HepG2 (cell line): ENCODE measurements around the gene RGS6. TPM values are rescaled to one million over a fixed set of nuclear protein-coding genes. Genes with fewer than 3 reads are reported as not detected.

Experiments
- ATAC-seq: fragments of 200-7000 bp; cut with Tn5 transposase; 3 replicates; pipeline ENCODE4 v1.9.1; 2020; ENCODE audit warnings: mild to moderate bottlenecking, moderate library complexity
- BruUV-seq: library from RNA; stranded (reverse); fragments of 400-500 nt; replicated peaks from 2 replicates; lab custom pipeline; 2021; lab: Mats Ljungman, UMichigan
- CTCF ChIA-PET: fragments of 300-600 bp; formaldehyde crosslinking; extraction: SDS; loops from one replicate; lab custom pipeline; 2021; ENCODE audit warnings: low total read pairs, inconsistent platforms, low intra/inter-chr PET ratio; lab: Yijun Ruan, JAX
- POLR2A ChIA-PET: fragments of 350-600 bp; sonication (Branson Sonifier 250); formaldehyde crosslinking; loops from one replicate; lab custom pipeline; 2020; ENCODE audit warnings: antibody characterized with exemption, inconsistent platforms; lab: Yijun Ruan, JAX
- DNase-seq: peaks from one replicate; pipeline ENCODE4 v3.0.0-alpha.2; 2015; ENCODE audit warnings: low spot score
- FAIRE-seq: peaks from 3 replicates; lab custom pipeline; 2011; peaks lifted over from hg19 to GRCh38; lab: Jason Lieb, UNC
- H2AFZ ChIP-seq: one replicate; pipeline ENCODE4 v1.6.1; 2011; ENCODE audit warnings: low read length, inconsistent platforms
- H3K27ac ChIP-seq: fragments of 300-600 bp; 3 replicates; pipeline ENCODE4 v1.8.0; 2011; ENCODE audit warnings: mixed run types, mild to moderate bottlenecking, mixed read lengths, low read length, inconsistent platforms; ENCODE audit not compliant: insufficient read depth; ENCODE audit errors: extremely low read length
- H3K27me3 ChIP-seq, 2 experiments: fragments of 200-600 bp in 1 of 2; 2 replicates in 1 of 2; 3 replicates in 1 of 2; pipeline versions ENCODE4 v1.6.0 to v1.8.0; 2011; ENCODE audit warnings: low read length in 2 of 2, mild to moderate bottlenecking in 2 of 2, moderate library complexity in 2 of 2, inconsistent platforms in 1 of 2; ENCODE audit not compliant: insufficient read depth in 2 of 2, control insufficient read depth in 1 of 2
- H3K36me3 ChIP-seq, 2 experiments: fragments of 200-600 bp in 1 of 2; replicated peaks in 1 of 2; 2 replicates in 1 of 2; 3 replicates in 1 of 2; pipeline versions ENCODE4 v1.5.1 to v1.8.0; 2011; ENCODE audit warnings: low read length in 2 of 2, inconsistent platforms in 1 of 2; ENCODE audit not compliant: insufficient read depth in 2 of 2, control insufficient read depth in 1 of 2
- H3K4me1 ChIP-seq: 2 replicates; pipeline ENCODE4 v1.5.1; 2012; ENCODE audit warnings: low read length, inconsistent platforms; ENCODE audit not compliant: insufficient read depth
- H3K4me2 ChIP-seq: 2 replicates; pipeline ENCODE4 v1.6.0; 2011; ENCODE audit warnings: low read depth, low read length, inconsistent platforms
- H3K4me3 ChIP-seq, 3 experiments: fragments of 200-600 bp in 1 of 3; sonication (generic), shearing (Covaris generic) in 1 of 3; replicated peaks in 1 of 3; 2 replicates each; pipeline ENCODE4 v1.5.1; 2011 to 2016; ENCODE audit warnings: low read length in 3 of 3, inconsistent platforms in 2 of 3, low read depth in 2 of 3, mild to moderate bottlenecking in 2 of 3, control low read depth in 1 of 3, mixed read lengths in 1 of 3; ENCODE audit not compliant: insufficient read depth in 1 of 3
- H3K79me2 ChIP-seq: one replicate; pipeline ENCODE4 v1.6.1; 2011; ENCODE audit warnings: low read length, inconsistent platforms; ENCODE audit not compliant: insufficient read depth
- H3K9ac ChIP-seq: 2 replicates; pipeline ENCODE4 v1.6.0; 2011; ENCODE audit warnings: mild to moderate bottlenecking, low read depth, low read length, inconsistent platforms; ENCODE audit not compliant: insufficient read depth
- H3K9me3 ChIP-seq: 2 replicates; pipeline ENCODE4 v1.5.1; 2012; ENCODE audit warnings: mild to moderate bottlenecking, low read length
- H4K20me1 ChIP-seq: 2 replicates; pipeline ENCODE4 v1.6.0; 2011; ENCODE audit warnings: inconsistent platforms, mild to moderate bottlenecking, low read length, moderate library complexity; ENCODE audit not compliant: insufficient read depth
- GTF2F1 ChIP-seq: fragments of 150-350 bp; IDR thresholded peaks from 2 replicates; pipeline ENCODE4 v1.6.1; 2014; ENCODE audit warnings: low read length
- NFATC3 ChIP-seq: sonication (generic); formaldehyde crosslinking; IDR thresholded peaks from 2 replicates; pipeline ENCODE4 v1.5.1; 2020; ENCODE audit warnings: mild to moderate bottlenecking, missing genetic modification reagents
- SMARCE1 ChIP-seq: fragments of 450-650 bp; IDR thresholded peaks from 2 replicates; pipeline ENCODE4 v1.6.1; 2017; ENCODE audit warnings: borderline replicate concordance
- TAF15 ChIP-seq: fragments of 200-400 bp; formaldehyde crosslinking; IDR thresholded peaks from one replicate; pipeline ENCODE4 v1.6.1; 2018; ENCODE audit warnings: mild to moderate bottlenecking, low read depth, low read length; ENCODE audit not compliant: poor library complexity, severe bottlenecking
- YEATS2 ChIP-seq: sonication (generic); formaldehyde crosslinking; IDR thresholded peaks from 2 replicates; pipeline ENCODE4 v1.4.0; 2020; ENCODE audit warnings: missing genetic modification reagents, borderline replicate concordance
- ZNF510 ChIP-seq: sonication (generic); formaldehyde crosslinking; IDR thresholded peaks from 2 replicates; pipeline ENCODE4 v1.4.0; 2020; ENCODE audit warnings: low read depth, mild to moderate bottlenecking, missing genetic modification reagents
- ZNF790 ChIP-seq: sonication (generic); formaldehyde crosslinking; IDR thresholded peaks from 2 replicates; pipeline ENCODE4 v1.8.0; 2022; ENCODE audit warnings: missing genetic modification reagents, mild to moderate bottlenecking, borderline replicate concordance
- WGBS: methylation state at CpG from one replicate; pipeline ENCODE4 v1.1.6; 2017; ENCODE audit warnings: low lambda C conversion rate; 5-methylcytosine and 5-hydroxymethylcytosine counted together
- in situ Hi-C: cut with HindIII; loops from 2 replicates; pipeline ENCODE4 v1.10.0; 2017; ENCODE audit warnings: low pct_unique_long_range_greater_than_20kb; ENCODE audit not compliant: extremely low pct_ligation_motif_present
- intact Hi-C: fragments of 100-400 bp; cut with micrococcal nuclease; formaldehyde crosslinking; loops from one replicate; pipeline ENCODE4 v1.10.0; 2022; ENCODE audit not compliant: unreplicated experiment
- polyA plus RNA-seq, 8 experiments: library from polyadenylated mRNA; depleted of rRNA in 3 of 8; stranded (reverse) in 7 of 8; unstranded in 1 of 8; fragments of >200 nt; fragmentation: Illumina TruSeq in 4 of 8; extraction: Trizol in 4 of 8; gene quantifications; 2 replicates each; pipeline versions ENCODE4 v1.2.1 to v1.2.3, GENCODE V29; 2011 to 2016; ENCODE audit warnings: low read depth in 4 of 8, missing spikeins in 1 of 8, mixed read lengths in 1 of 8; ENCODE audit not compliant: insufficient read depth in 1 of 8
- total RNA-seq, 5 experiments: library from RNA; depleted of rRNA; stranded (reverse); fragments of >200 nt; fragmentation: Illumina TruSeq; extraction: Trizol; gene quantifications; 2 replicates each; pipeline ENCODE4 v1.2.3, GENCODE V29; 2016; ENCODE audit warnings: low read depth in 1 of 5
- TF ChIP-seq, protein P1 (sequence below): sonication (generic); formaldehyde crosslinking; IDR thresholded peaks from 2 replicates; pipeline ENCODE4 v1.5.1; 2020; ENCODE audit warnings: mild to moderate bottlenecking, missing genetic modification reagents, borderline replicate concordance

RGS6 gene
- total and polyA plus RNA-seq, 2 of the 13 experiments (the other 11 are each of a cell fraction or from before 2014, with no cell fraction given), result not detected

GRCh38 chr14:72311516-72311915 is 379.3 kb downstream of the RGS6 start (continued):
- TF ChIP-seq, protein P1, sequence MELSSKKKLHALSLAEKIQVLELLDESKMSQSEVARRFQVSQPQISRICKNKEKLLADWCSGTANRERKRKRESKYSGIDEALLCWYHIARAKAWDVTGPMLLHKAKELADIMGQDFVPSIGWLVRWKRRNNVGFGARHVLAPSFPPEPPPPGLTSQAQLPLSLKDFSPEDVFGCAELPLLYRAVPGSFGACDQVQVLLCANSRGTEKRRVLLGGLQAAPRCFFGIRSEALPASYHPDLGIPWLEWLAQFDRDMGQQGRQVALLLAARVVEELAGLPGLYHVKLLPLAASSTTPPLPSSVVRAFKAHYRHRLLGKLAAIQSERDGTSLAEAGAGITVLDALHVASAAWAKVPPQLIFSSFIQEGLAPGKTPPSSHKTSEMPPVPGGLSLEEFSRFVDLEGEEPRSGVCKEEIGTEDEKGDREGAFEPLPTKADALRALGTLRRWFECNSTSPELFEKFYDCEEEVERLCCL (CRISPR knock-in tag), result no peak
- TF ChIP-seq GTF2F1, result no peak
- TF ChIP-seq YEATS2 (CRISPR knock-in tag), result no peak
- no peak for TF ChIP-seq NFATC3 (CRISPR knock-in tag)
- no peak for TF ChIP-seq ZNF790 (CRISPR knock-in tag)

GRCh38 chr14:72314808-72315435 is 382.7 kb downstream of the RGS6 start:
- Histone ChIP-seq H3K9ac (no peak overlapping the region), H4K20me1 (no peaks in the 10 kb centered on the region), H3K27me3 (no peaks in the 10 kb centered on the region), H3K79me2 (no peaks in the 10 kb centered on the region), H3K4me2 (no peak overlapping the region), H3K27ac (no peak overlapping the region), H2AFZ (no peak overlapping the region), H3K9me3 (no peaks in the 10 kb centered on the region), H3K36me3 (no peaks in the 10 kb centered on the region), H3K4me1 (no peaks in the 10 kb centered on the region), H3K4me3 (no peak overlapping the region)
- DNase-seq (no peak), ATAC-seq (no peak), FAIRE-seq (no peak)
- POLR2A ChIA-PET, result no interaction called here
- in situ Hi-C loops, result no loop called here
- WGBS, result 11% methylated on average over 9 of the region's 9 CpGs
- intact Hi-C loops, result no loop called here
- CTCF ChIA-PET, result no interaction called here
- BruUV-seq, result no TSS peak
- TF ChIP-seq SMARCE1, result no peak
- no peak for TF ChIP-seq ZNF510
- no peak for TF ChIP-seq TAF15
- TF ChIP-seq, all 625 proteins: peak for 0
